HG03571 (cell line): ENCODE measurements around the gene DDX23.

Experiments used
- ATAC-seq: cut with Tn5 transposase; IDR thresholded peaks from one replicate; pipeline ENCODE4 v1.9.1; 2021; ENCODE audit not compliant: unreplicated experiment

Gene DDX23

GRCh38 chr12:48824905-48825304, 27.1 kb downstream of the DDX23 start:
- no peak for ATAC-seq

DNA sequence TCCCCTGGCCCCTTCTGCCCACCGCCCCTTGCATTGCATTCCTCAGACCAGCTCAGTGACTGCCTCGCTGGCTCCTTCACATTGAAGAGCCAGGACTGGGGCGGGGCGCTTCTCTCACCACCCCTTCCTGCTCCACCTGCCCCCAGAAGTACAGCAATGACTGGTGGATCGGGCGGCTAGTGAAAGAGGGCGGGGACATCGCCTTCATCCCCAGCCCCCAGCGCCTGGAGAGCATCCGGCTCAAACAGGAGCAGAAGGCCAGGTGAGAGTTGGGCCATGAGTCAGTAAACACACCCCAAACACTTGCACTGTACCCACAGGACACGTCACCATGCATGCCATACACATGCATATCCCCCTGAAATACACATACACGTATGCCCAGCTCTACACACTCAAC, 27.9 kb downstream of the DDX23 start:
- ATAC-seq, result no peak

GRCh38 chr12:48823281-48823680, 28.7 kb downstream of the DDX23 start:
- ATAC-seq, result no peak

GRCh38 chr12:48822711-48823110, 29.3 kb downstream of the DDX23 start:
- ATAC-seq, result no peak

GRCh38 chr12:48822139-48822538, 29.8 kb downstream of the DDX23 start:
- no peak for ATAC-seq

GRCh38 chr12:48819986-48820725, 31.8 kb downstream of the DDX23 start:
- ATAC-seq, result no peak

DNA sequence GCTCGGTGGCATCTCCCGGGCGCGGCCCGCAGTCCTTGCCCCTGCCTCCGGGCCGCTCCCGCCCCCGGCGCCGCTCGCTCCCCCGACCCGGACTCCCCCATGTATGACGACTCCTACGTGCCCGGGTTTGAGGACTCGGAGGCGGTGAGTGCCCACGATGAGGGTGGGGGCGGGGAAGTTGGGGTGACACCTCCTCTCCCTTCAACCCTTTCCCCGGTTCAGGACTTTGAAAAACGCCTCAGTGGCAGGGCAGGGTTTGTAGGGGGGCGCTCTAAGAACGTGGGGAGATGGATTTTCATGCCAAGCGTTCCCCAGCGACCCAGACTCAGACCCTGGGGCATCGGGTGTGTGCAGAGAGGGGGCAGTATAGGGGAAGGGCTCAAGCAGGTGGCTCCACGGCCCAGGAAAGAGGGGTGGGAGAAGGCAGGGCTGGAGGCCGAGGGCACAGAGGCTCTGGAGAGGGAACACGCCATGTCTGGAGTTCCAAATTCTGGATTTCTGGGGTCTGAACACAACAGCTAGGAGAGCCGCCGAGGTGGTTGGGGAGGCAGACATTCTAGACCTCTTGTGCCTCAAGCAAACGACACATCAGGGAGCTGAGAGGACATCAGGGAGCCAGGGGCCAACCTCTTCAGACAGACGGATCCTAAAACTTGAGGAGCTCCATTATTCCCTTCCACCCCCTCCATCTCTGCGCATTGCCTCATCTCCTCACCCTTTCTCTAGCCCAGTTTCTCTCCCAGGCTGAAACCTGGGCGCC, 33.0 kb downstream of the DDX23 start:
- no peak for ATAC-seq

GRCh38 chr12:48817873-48818830, 33.8 kb downstream of the DDX23 start, which contains the start of gene CACNB3:
Gene CACNB3 (plus strand): TSS chr12:48818496. CDS start chr12:48818930, 434 bp downstream.
- no peak for ATAC-seq

- ATAC-seq, result no peak
Measured at GRCh38 chr12:48816143-48816854, 35.7 kb downstream of the DDX23 start.

GRCh38 chr12:48815126-48816110, 36.5 kb downstream of the DDX23 start:
- ATAC-seq, result peak; percentile 13

DNA sequence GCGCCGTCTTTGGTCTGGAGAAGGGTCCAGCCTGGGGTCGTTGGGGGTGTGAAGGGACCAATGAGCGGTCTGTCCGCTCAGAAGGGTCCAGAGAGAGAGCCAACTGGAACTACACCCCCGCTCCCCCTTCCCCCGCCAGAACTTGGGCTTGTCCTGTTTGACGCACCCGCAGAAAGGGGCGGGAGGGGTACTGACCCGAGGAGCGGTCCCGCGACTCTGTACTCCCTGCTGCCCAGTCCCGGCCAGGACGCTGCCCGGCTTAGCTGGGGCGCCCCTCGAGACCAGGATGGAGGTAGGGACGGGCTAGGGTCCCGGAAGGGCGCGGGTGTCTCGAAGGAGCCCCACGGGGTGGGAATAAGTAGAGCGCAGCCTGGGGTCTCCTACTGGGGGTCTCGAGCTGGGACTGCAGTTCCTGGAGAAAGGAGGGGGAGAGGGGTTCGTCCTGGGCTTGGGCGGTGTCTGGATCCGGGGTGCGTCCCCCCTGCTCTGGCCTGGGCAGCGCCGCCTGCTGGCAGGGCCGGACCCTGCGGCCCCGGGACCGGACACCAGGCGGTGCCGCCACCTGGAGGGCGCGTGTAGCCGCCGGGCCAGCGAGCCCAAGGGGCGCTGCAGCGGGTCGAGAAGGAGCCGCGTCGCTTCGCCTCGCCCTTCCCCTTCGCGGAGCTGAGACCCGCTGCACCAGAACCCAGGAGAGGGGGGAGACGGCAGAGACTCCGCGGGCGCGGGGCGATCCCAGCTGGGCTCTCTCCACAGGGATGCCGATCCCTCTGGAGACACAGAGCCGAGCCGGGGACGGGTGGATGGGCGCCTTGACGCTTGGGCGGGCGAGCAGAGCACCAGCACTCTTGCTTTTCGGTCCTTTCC, 37.5 kb downstream of the DDX23 start:
- peak; percentile 83 for ATAC-seq

DNA sequence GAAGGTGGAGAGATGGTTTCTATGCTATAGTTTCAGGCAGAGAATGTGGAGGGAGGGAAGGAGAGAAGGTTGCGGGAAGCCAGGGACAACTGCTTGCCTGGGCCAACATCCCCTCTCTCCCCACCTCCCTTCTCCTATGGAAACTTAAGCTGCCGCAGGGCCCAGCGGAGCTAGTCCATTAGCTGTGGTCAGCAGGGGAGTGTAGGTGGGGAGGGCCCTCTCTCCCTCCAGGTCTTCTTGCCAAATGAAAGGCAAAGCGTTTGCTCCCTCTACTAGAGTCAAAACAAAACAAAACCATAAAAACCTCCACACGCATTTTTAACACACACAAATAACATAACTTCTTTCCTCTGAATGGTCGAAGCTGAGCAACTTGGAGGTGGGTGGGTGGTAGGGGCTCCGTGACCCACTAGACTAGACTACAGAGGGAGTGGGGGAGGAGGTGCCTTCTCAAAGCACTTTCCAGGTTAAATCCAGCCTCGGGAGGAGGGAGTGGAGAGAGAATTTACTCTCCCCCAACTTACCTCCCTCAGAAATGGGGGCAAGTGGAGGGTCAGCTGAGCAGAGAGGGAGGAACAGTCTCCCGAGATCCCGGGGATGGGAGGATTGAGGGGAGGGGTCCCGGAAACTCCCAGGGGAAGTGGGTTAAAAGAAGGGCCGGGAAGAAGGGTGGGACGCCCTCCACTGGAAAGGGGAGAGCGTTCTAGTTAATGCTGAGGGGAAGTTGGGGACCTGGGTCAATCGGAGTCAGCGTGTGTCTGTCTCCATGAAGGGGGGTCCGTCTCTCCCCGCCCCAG, 38.3 kb downstream of the DDX23 start:
- ATAC-seq, result no peak

DNA sequence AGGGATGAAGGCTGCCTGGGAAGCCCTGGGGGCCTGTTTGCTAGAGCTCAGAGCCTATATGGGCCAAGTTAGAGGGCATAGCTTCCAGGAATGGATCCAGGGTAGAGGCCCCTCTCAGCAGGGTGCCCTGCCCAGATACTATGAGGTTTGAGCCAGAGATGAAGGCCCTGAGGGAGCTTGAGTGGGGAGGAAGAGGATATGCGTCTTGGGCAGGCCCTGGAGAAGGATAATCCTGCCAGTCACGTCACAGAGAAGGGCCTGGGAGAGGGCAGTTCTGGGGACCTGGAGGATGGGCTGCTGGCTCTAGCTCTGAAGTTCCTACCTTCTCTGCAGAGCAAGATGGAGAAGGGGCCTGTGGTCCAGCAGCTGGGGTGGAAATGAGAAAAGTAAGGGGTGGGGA, 39.6 kb downstream of the DDX23 start:
- no peak for ATAC-seq

- ATAC-seq, result no peak
Measured at GRCh38 chr12:48811437-48812090, 40.4 kb downstream of the DDX23 start.

- ATAC-seq, result no peak
Measured at GRCh38 chr12:48810903-48811431, 41.0 kb downstream of the DDX23 start.

- ATAC-seq, result no peak
Measured at GRCh38 chr12:48807981-48808380, 44.0 kb downstream of the DDX23 start.

- no peak for ATAC-seq
Measured at GRCh38 chr12:48803675-48804074, 48.3 kb downstream of the DDX23 start.
